ENCODE results near the gene CAPN13. TPM values are rescaled to one million over a fixed set of nuclear protein-coding genes. Genes with fewer than 3 reads are reported as not detected.

Gene CAPN13
- total and polyA plus RNA-seq, 10 of the 15 experiments (the other 5 are each of a cell fraction or from before 2014, with no cell fraction given): 0.03 to 0.10 (median 0.06) TPM; not detected in 7

DNA sequence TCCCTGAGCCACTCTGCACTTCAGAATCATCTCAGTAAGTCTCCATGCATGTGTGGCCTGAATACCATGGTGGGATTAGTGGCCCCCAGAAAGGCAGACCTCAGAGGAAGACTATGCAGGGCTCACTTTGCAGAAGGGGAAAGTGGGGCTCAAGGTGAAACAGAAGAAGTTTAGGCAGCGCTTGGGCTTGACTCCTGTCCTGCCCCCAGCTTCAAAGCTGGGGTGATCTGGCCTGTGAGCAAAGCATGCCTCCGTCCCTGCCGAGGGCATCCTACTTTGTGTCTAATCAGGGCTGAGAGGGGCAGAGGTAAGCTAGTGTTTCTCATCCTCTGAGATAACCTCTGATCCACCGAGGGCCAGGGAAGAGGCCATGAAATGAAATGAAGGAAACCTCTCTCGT lies 7.9 kb downstream of the CAPN13 start:
- H3K27me3 ChIP-seq (replicated peaks in 1 of 2; ENCODE audit: control insufficient read depth in 2 of 2, insufficient read depth in 2 of 2, low read length in 1 of 2): no peaks in the 10 kb centered on the region; a peak in 2 of 4 replicates
- DNase-seq (ENCODE audit: low read depth, low spot score): no peak
- intact Hi-C loops (cut with micrococcal nuclease; ENCODE audit: unreplicated experiment): no loop called here
- in situ Hi-C loops (cut with MboI): no loop called here
- no peak overlapping the region for H3K4me3 ChIP-seq
- no peaks in the 10 kb centered on the region for H4K20me1 ChIP-seq (ENCODE audit: control insufficient read depth, insufficient read depth)
- TF ChIP-seq, protein P1, sequence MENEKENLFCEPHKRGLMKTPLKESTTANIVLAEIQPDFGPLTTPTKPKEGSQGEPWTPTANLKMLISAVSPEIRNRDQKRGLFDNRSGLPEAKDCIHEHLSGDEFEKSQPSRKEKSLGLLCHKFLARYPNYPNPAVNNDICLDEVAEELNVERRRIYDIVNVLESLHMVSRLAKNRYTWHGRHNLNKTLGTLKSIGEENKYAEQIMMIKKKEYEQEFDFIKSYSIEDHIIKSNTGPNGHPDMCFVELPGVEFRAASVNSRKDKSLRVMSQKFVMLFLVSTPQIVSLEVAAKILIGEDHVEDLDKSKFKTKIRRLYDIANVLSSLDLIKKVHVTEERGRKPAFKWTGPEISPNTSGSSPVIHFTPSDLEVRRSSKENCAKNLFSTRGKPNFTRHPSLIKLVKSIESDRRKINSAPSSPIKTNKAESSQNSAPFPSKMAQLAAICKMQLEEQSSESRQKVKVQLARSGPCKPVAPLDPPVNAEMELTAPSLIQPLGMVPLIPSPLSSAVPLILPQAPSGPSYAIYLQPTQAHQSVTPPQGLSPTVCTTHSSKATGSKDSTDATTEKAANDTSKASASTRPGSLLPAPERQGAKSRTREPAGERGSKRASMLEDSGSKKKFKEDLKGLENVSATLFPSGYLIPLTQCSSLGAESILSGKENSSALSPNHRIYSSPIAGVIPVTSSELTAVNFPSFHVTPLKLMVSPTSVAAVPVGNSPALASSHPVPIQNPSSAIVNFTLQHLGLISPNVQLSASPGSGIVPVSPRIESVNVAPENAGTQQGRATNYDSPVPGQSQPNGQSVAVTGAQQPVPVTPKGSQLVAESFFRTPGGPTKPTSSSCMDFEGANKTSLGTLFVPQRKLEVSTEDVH (IDR thresholded peaks at IDR 0.05; ENCODE audit: low read depth, partially characterized antibody): no peak
- TF ChIP-seq IKZF2 (IDR thresholded peaks at IDR 0.05): no peak
- no peak for TF ChIP-seq RCOR1 (conservative IDR thresholded peaks at IDR 0.05; ENCODE audit: low read depth, low read length)
- TF ChIP-seq, protein P2, sequence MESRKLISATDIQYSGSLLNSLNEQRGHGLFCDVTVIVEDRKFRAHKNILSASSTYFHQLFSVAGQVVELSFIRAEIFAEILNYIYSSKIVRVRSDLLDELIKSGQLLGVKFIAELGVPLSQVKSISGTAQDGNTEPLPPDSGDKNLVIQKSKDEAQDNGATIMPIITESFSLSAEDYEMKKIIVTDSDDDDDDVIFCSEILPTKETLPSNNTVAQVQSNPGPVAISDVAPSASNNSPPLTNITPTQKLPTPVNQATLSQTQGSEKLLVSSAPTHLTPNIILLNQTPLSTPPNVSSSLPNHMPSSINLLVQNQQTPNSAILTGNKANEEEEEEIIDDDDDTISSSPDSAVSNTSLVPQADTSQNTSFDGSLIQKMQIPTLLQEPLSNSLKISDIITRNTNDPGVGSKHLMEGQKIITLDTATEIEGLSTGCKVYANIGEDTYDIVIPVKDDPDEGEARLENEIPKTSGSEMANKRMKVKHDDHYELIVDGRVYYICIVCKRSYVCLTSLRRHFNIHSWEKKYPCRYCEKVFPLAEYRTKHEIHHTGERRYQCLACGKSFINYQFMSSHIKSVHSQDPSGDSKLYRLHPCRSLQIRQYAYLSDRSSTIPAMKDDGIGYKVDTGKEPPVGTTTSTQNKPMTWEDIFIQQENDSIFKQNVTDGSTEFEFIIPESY (IDR thresholded peaks at IDR 0.05): no peak
- no peak for TF ChIP-seq SRF (IDR thresholded peaks at IDR 0.05; ENCODE audit: low read depth in 2 of 2, low read length in 2 of 2)
- TF ChIP-seq, protein P3, sequence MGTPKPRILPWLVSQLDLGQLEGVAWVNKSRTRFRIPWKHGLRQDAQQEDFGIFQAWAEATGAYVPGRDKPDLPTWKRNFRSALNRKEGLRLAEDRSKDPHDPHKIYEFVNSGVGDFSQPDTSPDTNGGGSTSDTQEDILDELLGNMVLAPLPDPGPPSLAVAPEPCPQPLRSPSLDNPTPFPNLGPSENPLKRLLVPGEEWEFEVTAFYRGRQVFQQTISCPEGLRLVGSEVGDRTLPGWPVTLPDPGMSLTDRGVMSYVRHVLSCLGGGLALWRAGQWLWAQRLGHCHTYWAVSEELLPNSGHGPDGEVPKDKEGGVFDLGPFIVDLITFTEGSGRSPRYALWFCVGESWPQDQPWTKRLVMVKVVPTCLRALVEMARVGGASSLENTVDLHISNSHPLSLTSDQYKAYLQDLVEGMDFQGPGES (IDR thresholded peaks at IDR 0.05): no peak
- TF ChIP-seq, protein P4, sequence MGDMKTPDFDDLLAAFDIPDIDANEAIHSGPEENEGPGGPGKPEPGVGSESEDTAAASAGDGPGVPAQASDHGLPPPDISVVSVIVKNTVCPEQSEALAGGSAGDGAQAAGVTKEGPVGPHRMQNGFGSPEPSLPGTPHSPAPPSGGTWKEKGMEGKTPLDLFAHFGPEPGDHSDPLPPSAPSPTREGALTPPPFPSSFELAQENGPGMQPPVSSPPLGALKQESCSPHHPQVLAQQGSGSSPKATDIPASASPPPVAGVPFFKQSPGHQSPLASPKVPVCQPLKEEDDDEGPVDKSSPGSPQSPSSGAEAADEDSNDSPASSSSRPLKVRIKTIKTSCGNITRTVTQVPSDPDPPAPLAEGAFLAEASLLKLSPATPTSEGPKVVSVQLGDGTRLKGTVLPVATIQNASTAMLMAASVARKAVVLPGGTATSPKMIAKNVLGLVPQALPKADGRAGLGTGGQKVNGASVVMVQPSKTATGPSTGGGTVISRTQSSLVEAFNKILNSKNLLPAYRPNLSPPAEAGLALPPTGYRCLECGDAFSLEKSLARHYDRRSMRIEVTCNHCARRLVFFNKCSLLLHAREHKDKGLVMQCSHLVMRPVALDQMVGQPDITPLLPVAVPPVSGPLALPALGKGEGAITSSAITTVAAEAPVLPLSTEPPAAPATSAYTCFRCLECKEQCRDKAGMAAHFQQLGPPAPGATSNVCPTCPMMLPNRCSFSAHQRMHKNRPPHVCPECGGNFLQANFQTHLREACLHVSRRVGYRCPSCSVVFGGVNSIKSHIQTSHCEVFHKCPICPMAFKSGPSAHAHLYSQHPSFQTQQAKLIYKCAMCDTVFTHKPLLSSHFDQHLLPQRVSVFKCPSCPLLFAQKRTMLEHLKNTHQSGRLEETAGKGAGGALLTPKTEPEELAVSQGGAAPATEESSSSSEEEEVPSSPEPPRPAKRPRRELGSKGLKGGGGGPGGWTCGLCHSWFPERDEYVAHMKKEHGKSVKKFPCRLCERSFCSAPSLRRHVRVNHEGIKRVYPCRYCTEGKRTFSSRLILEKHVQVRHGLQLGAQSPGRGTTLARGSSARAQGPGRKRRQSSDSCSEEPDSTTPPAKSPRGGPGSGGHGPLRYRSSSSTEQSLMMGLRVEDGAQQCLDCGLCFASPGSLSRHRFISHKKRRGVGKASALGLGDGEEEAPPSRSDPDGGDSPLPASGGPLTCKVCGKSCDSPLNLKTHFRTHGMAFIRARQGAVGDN (IDR thresholded peaks at IDR 0.05): no peak
- TF ChIP-seq POU2F2 (IDR thresholded peaks at IDR 0.05; ENCODE audit: borderline replicate concordance, low read depth, low read length): no peak
- no peak for TF ChIP-seq FOXM1 (IDR thresholded peaks at IDR 0.05; ENCODE audit: low read depth, low read length)
- no peak overlapping the region for H3K9ac ChIP-seq (ENCODE audit: control insufficient read depth, insufficient read depth, low read length)
- ChIA-PET SMC1A (ENCODE audit: uncharacterized antibody, unreplicated experiment) (interaction anchor here (1.1 kb wide), 1 partner anchor 86 kb away, joined by 7 read pairs; no protein-coding TSS in a partner anchor), CTCF (interaction anchor here (1.3 kb wide), 1 partner anchor 88 kb away, joined by 3 read pairs; no protein-coding TSS in a partner anchor), RAD21 (ENCODE audit: unreplicated experiment) (interaction anchor here (0.6 to 1.7 kb wide), 3 partner anchors 85 to 371 kb away, joined by 3 to 5 read pairs (median 3); no protein-coding TSS in a partner anchor), POLR2A (no interaction called here)
- no peak overlapping the region for H3K4me2 ChIP-seq (ENCODE audit: control insufficient read depth, insufficient read depth)
- no peak for ATAC-seq
- H3K36me3 ChIP-seq (ENCODE audit: control insufficient read depth in 2 of 2, insufficient read depth in 2 of 2, low read length in 1 of 2): no peaks in the 10 kb centered on the region
- FAIRE-seq: no peak
- 15% methylated on average over 5 of the region's 5 CpGs for WGBS (ENCODE audit: insufficient coverage, insufficient replicate concordance, low lambda C conversion rate, missing lambda C conversion rate)
- no peak overlapping the region for H3K27ac ChIP-seq (ENCODE audit: control insufficient read depth, insufficient read depth)
- H3K9me3 ChIP-seq (replicated peaks; ENCODE audit: control insufficient read depth, insufficient read depth, low read length): no peaks in the 10 kb centered on the region
- no peak overlapping the region for H2AFZ ChIP-seq (ENCODE audit: control insufficient read depth, low read depth, low read length)
- H3K4me1 ChIP-seq (ENCODE audit: control insufficient read depth, insufficient read depth, low read length): no peaks in the 10 kb centered on the region
- H3K79me2 ChIP-seq (ENCODE audit: control insufficient read depth, insufficient read depth, low read length): no peaks in the 10 kb centered on the region
- BruUV-seq (replicated peaks): no TSS peak

Measured in GM12878 (cell line).